K562 (cell line): ENCODE data around the gene CENPT. TPM values are rescaled to one million over a fixed set of nuclear protein-coding genes. Genes with fewer than 3 reads are reported as not detected.

Source experiments
- CBFA2T2 ChIP-seq: fragments of 450-650 bp; conservative IDR thresholded peaks from 2 replicates; pipeline ENCODE4 v1.6.1; 2017; ENCODE audit warnings: mild to moderate bottlenecking
- CEBPB ChIP-seq: fragments of 450-650 bp; IDR thresholded peaks from 2 replicates; pipeline ENCODE4 v1.6.1; 2016; ENCODE audit warnings: missing genetic modification characterization, missing compliant biosample characterization
- CREBBP ChIP-seq: IDR thresholded peaks from one replicate; pipeline ENCODE4 v1.6.1; 2012; ENCODE audit warnings: low read depth, mild to moderate bottlenecking, control low read depth, inconsistent platforms, low read length
- CUX1 ChIP-seq: fragments of 200-800 bp; sonication (Bioruptor generic); IDR thresholded peaks from 2 replicates; pipeline ENCODE4 v1.6.1; 2016; ENCODE audit warnings: missing genetic modification characterization, missing compliant biosample characterization
- EHMT2 ChIP-seq: fragments of 450-650 bp; IDR thresholded peaks from 2 replicates; pipeline ENCODE4 v1.6.1; 2018; ENCODE audit warnings: antibody characterized with exemption
- HDAC6 ChIP-seq: IDR thresholded peaks from 2 replicates; pipeline ENCODE4 v1.6.1; 2012; ENCODE audit warnings: low read depth, mild to moderate bottlenecking, control low read depth, inconsistent platforms, low read length, moderate library complexity
- HINFP ChIP-seq: fragments of 450-650 bp; conservative IDR thresholded peaks from 2 replicates; pipeline ENCODE4 v1.6.1; 2016; ENCODE audit warnings: missing genetic modification characterization, low read depth, mild to moderate bottlenecking, control low read depth, missing compliant biosample characterization
- HOMEZ ChIP-seq: fragments of 250-450 bp; sonication (Bioruptor Pico); IDR thresholded peaks from 2 replicates; pipeline ENCODE4 v1.4.0; 2020; ENCODE audit warnings: mild to moderate bottlenecking, moderate library complexity
- LEF1 ChIP-seq: fragments of 450-650 bp; IDR thresholded peaks from 2 replicates; pipeline ENCODE4 v1.6.1; 2016; ENCODE audit warnings: mild to moderate bottlenecking
- NFXL1 ChIP-seq: fragments of 450-650 bp; formaldehyde crosslinking; IDR thresholded peaks from 2 replicates; pipeline ENCODE4 v1.4.0; 2021; ENCODE audit warnings: mild to moderate bottlenecking
- NUFIP1 ChIP-seq: fragments of 450-650 bp; IDR thresholded peaks from 2 replicates; pipeline ENCODE4 v1.6.1; 2018; ENCODE audit not compliant: partially characterized antibody
- RBBP5 ChIP-seq: fragments of 200-600 bp; sonication (generic); IDR thresholded peaks from 2 replicates; pipeline ENCODE4 v1.6.1; 2012; ENCODE audit warnings: borderline replicate concordance, mild to moderate bottlenecking, low read length, control low read depth, inconsistent platforms; ENCODE audit not compliant: insufficient read depth, poor library complexity, severe bottlenecking
- TAF9B ChIP-seq: fragments of 450-650 bp; IDR thresholded peaks from 2 replicates; pipeline ENCODE4 v1.6.1; 2018; ENCODE audit warnings: mild to moderate bottlenecking; ENCODE audit not compliant: partially characterized antibody
- TEAD2 ChIP-seq: fragments of 450-650 bp; IDR thresholded peaks from 2 replicates; pipeline ENCODE4 v1.6.1; 2016; ENCODE audit warnings: missing genetic modification characterization, control low read depth, missing compliant biosample characterization
- ZNF232 ChIP-seq: sonication (generic); formaldehyde crosslinking; IDR thresholded peaks from 2 replicates; pipeline ENCODE4 v1.8.0; 2022; ENCODE audit warnings: mild to moderate bottlenecking, missing genetic modification reagents
- ZNF511 ChIP-seq: sonication (generic); formaldehyde crosslinking; IDR thresholded peaks from 2 replicates; pipeline ENCODE4 v1.8.0; 2022; ENCODE audit warnings: mild to moderate bottlenecking, missing genetic modification reagents
- ZZZ3 ChIP-seq: fragments of 450-650 bp; IDR thresholded peaks from 2 replicates; pipeline ENCODE4 v1.6.1; 2016; ENCODE audit warnings: antibody characterized with exemption, mild to moderate bottlenecking, moderate library complexity
- polyA plus RNA-seq, 8 experiments: library from polyadenylated mRNA; depleted of rRNA in 4 of 8; stranded (reverse) in 5 of 8; unstranded in 3 of 8; fragments of >200 nt; fragmentation: Nextera tagmentation in 2 of 8; fragmentation: Illumina TruSeq in 1 of 8; extraction: Ambion mirVana in 2 of 8; extraction: Trizol in 1 of 8; gene quantifications; 2 replicates each; pipeline versions ENCODE4 v1.2.1 to v1.2.3, GENCODE V29; 2011 to 2014; ENCODE audit warnings: inconsistent platforms in 1 of 8, missing spikeins in 1 of 8
- total RNA-seq, 7 experiments: library from RNA; depleted of rRNA in 6 of 7; stranded (reverse); fragments of >200 nt in 6 of 7; fragmentation: Illumina TruSeq in 2 of 7; extraction: Trizol in 2 of 7; gene quantifications; 2 replicates each; pipeline versions ENCODE4 v1.2.1 to v1.2.3, GENCODE V29; 2011 to 2021; ENCODE audit warnings: low replicate concordance in 1 of 7

Gene CENPT
- total and polyA plus RNA-seq, 9 of the 15 experiments (the other 6 are each of a cell fraction or from before 2014, with no cell fraction given) = 3.6 to 94.2 (median 44.1) TPM

- TF ChIP-seq CUX1 (CRISPR knock-in tag) (no peak), RBBP5 (peak; percentile 99), TEAD2 (tag) (no peak), CBFA2T2 (no peak), ZZZ3 (no peak), TAF9B (peak; percentile 95), EHMT2 (no peak), CEBPB (tag) (peak; percentile 91), HINFP (tag) (no peak; the same call in 1 of the 2 replicates), HDAC6 (no peak), LEF1 (no peak), HOMEZ (CRISPR knock-in tag) (no peak), ZNF232 (CRISPR knock-in tag) (no peak), ZNF511 (CRISPR knock-in tag) (0 out of 2 replicates have a peak, but pooled peaks have one; percentile 27), NUFIP1 (no peak), CREBBP (no peak), NFXL1 (CRISPR knock-in tag) (no peak)
Measured at GRCh38 chr16:67806428-67807147, 40.9 kb downstream of the CENPT start, which contains the start of the genes RANBP10 and TSNAXIP1 (continued).
